ENCODE results near the gene REPS2. TPM values are rescaled to one million over a fixed set of nuclear protein-coding genes. Genes with fewer than 3 reads are reported as not detected.
A peak's percentile ranks its signal among the peaks of the same experiment; 100 is the strongest.

The REPS2 gene
- total and polyA plus RNA-seq, 4 donors = 8.0 to 18.4 (median 11.6) TPM

DNA sequence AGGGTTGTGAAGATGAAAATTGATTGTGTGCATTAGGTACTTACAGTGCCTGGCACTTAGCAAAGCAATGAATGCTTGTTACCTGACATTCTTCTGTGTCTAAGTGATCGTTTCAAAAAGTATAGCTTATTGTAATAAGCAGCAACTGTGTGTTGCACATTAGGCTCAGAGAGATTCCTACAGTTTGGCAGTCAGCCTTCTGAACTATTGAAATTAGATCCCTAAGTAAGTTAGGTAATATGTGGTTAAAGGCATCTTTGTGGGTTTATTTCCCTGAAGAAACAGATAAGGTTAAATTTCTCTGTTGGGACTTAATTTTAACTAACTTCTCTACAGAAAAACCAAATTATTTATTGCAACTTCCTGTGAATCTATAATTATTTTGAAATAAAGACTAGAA is 93.4 kb downstream of the REPS2 start:
- H3K4me3 ChIP-seq = no peak overlapping the region
- no peak overlapping the region for H3K27ac ChIP-seq (ENCODE audit: low read depth in 1 of 2, low read length in 1 of 2)
- 38 to 56% methylated on average over 1 of the region's 1 CpG for WGBS, 2 donors
- peaks cover 0 to 3% (median 0%) of the 10 kb centered on the region in 4 donors for H3K36me3 ChIP-seq (ENCODE audit: control insufficient read depth in 4 of 4, insufficient read depth in 4 of 4, low read length in 4 of 4)
- peaks cover 0 to 5% (median 0%) of the 10 kb centered on the region in 4 donors for H3K9me3 ChIP-seq (ENCODE audit: control insufficient read depth in 4 of 4, insufficient read depth in 3 of 4, low read length in 3 of 4)
- no peak overlapping the region for H3K9ac ChIP-seq (ENCODE audit: insufficient read depth in 1 of 2, low read length in 2 of 2)
- H3K27me3 ChIP-seq (ENCODE audit: control insufficient read depth in 3 of 3, insufficient read depth in 3 of 3, low read length in 2 of 3) = peaks cover 3 to 36% (median 32%) of the 10 kb centered on the region in 3 donors
- ATAC-seq (ENCODE audit: insufficient read depth, low FRiP score) (no peak), DNase-seq (peak in 1 of 3 donors; percentile 33)
- peaks cover 0 to 35% (median 0%) of the 10 kb centered on the region in 5 donors for H3K4me1 ChIP-seq (ENCODE audit: control insufficient read depth in 5 of 5, insufficient read depth in 5 of 5, low read length in 5 of 5)
- TF ChIP-seq CTCF (IDR thresholded peaks at IDR 0.05; ENCODE audit: control extremely low read depth, extremely low read depth) = no peak

- H3K9ac ChIP-seq (ENCODE audit: insufficient read depth in 1 of 2, low read length in 2 of 2) = no peak overlapping the region
- H3K36me3 ChIP-seq (ENCODE audit: control insufficient read depth in 4 of 4, insufficient read depth in 4 of 4, low read length in 4 of 4) = peaks cover 0 to 3% (median 0%) of the 10 kb centered on the region in 4 donors
- no peak overlapping the region for H3K4me3 ChIP-seq
- 77 to 100% methylated on average over 1 of the region's 1 CpG for WGBS, 2 donors
- no peak for DNase-seq
- no peak overlapping the region for H3K27ac ChIP-seq (ENCODE audit: low read depth in 1 of 2, low read length in 1 of 2)
- peaks cover 0 to 5% (median 0%) of the 10 kb centered on the region in 4 donors for H3K9me3 ChIP-seq (ENCODE audit: control insufficient read depth in 4 of 4, insufficient read depth in 3 of 4, low read length in 3 of 4)
- H3K27me3 ChIP-seq (ENCODE audit: control insufficient read depth in 3 of 3, insufficient read depth in 3 of 3, low read length in 2 of 3) = peaks cover 3 to 37% (median 34%) of the 10 kb centered on the region in 3 donors
- no peak for TF ChIP-seq CTCF (IDR thresholded peaks at IDR 0.05; ENCODE audit: control extremely low read depth, extremely low read depth)
- ATAC-seq (ENCODE audit: insufficient read depth, low FRiP score) = no peak
- H3K4me1 ChIP-seq (ENCODE audit: control insufficient read depth in 5 of 5, insufficient read depth in 5 of 5, low read length in 5 of 5) = peaks cover 0 to 35% (median 0%) of the 10 kb centered on the region in 5 donors
Measured at GRCh38 chrX:17040711-17041110, 94.3 kb downstream of the REPS2 start.

GRCh38 chrX:17042037-17042436 is 95.6 kb downstream of the REPS2 start:
- peaks cover 0 to 5% (median 0%) of the 10 kb centered on the region in 4 donors for H3K9me3 ChIP-seq (ENCODE audit: control insufficient read depth in 4 of 4, insufficient read depth in 3 of 4, low read length in 3 of 4)
- no peak overlapping the region for H3K27ac ChIP-seq (ENCODE audit: low read depth in 1 of 2, low read length in 1 of 2)
- H3K4me3 ChIP-seq = no peak overlapping the region
- ATAC-seq (ENCODE audit: insufficient read depth, low FRiP score) (no peak), DNase-seq (peak; percentile 26 to 71 (median 69))
- H3K4me1 ChIP-seq (ENCODE audit: control insufficient read depth in 5 of 5, insufficient read depth in 5 of 5, low read length in 5 of 5) = peaks cover 0 to 35% (median 0%) of the 10 kb centered on the region in 5 donors
- H3K27me3 ChIP-seq (ENCODE audit: control insufficient read depth in 3 of 3, insufficient read depth in 3 of 3, low read length in 2 of 3) = peaks cover 0 to 30% (median 25%) of the 10 kb centered on the region in 3 donors
- no peak for TF ChIP-seq CTCF (IDR thresholded peaks at IDR 0.05; ENCODE audit: control extremely low read depth, extremely low read depth)
- no peak overlapping the region for H3K9ac ChIP-seq (ENCODE audit: insufficient read depth in 1 of 2, low read length in 2 of 2)
- no peaks in the 10 kb centered on the region for H3K36me3 ChIP-seq (ENCODE audit: control insufficient read depth in 4 of 4, insufficient read depth in 4 of 4, low read length in 4 of 4)
